ENCODE data around the gene ARHGAP29. TPM values are rescaled to one million over a fixed set of nuclear protein-coding genes. Genes with fewer than 3 reads are reported as not detected.
A peak's percentile ranks its signal among the peaks of the same experiment; 100 is the strongest.

ARHGAP29 gene
- total RNA-seq, 4 donors from 2014 or later = 18.4 to 40.2 (median 23.7) TPM

DNA sequence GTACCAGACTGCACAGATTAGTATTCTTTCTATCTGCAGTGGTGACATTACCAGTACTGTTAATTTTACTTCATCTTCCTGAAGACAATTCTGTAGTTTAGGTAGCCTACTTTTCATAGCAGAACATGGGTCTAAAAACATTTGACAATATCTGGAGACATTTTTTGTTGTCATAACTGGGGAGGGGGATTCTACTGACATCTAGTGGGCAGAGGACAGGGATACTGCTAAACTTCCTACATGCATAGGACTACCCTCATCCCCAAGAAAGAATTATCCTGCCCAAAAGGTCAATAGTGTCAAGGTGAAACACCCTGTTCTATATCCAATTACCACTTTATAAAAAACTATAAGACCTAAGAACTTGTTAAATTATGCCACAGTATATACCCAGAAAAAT lies 3.4 kb upstream of the ARHGAP29 start:
- no peak overlapping the region for H3K4me3 ChIP-seq
- H3K9me3 ChIP-seq = peaks cover 0 to 16% (median 0%) of the 10 kb centered on the region in 4 donors
- H3K36me3 ChIP-seq = no peaks in the 10 kb centered on the region
- peaks cover 4 to 26% (median 23%) of the 10 kb centered on the region in 4 donors for H3K4me1 ChIP-seq
- intact Hi-C loops (cut with DNase I) = no loop called here
- no peak overlapping the region for H3K27ac ChIP-seq (replicated peaks in 1 of 4)
- peaks cover 0 to 22% (median 0%) of the 10 kb centered on the region in 4 donors for H3K27me3 ChIP-seq
- TF ChIP-seq POLR2AphosphoS5 (IDR thresholded peaks at IDR 0.05) = no peak
- TF ChIP-seq POLR2A (IDR thresholded peaks at IDR 0.05; ENCODE audit: low read depth) = no peak
- DNase-seq (ENCODE audit: extremely low spot score) = no peak

- Histone ChIP-seq H3K27me3 (peaks cover 0 to 22% (median 0%) of the 10 kb centered on the region in 4 donors), H3K36me3 (no peaks in the 10 kb centered on the region), H3K4me3 (no peak overlapping the region), H3K4me1 (peaks cover 10 to 35% (median 28%) of the 10 kb centered on the region in 4 donors), H3K9me3 (peaks cover 0 to 16% (median 0%) of the 10 kb centered on the region in 4 donors), H3K27ac (replicated peaks in 1 of 4) (no peak overlapping the region)
- TF ChIP-seq POLR2AphosphoS5 (IDR thresholded peaks at IDR 0.05) (no peak), POLR2A (IDR thresholded peaks at IDR 0.05; ENCODE audit: low read depth) (no peak), CTCF (IDR thresholded peaks at IDR 0.05) (no peak), EP300 (IDR thresholded peaks at IDR 0.05) (no peak)
- intact Hi-C loops (cut with DNase I) = loop anchor here (5.0 kb wide), 2 partner anchors 177 to 192 kb away; no protein-coding TSS in a partner anchor
- no peak for DNase-seq (ENCODE audit: extremely low spot score)
Observed at GRCh38 chr1:94239796-94240195, 2.4 kb upstream of the ARHGAP29 start.

DNA sequence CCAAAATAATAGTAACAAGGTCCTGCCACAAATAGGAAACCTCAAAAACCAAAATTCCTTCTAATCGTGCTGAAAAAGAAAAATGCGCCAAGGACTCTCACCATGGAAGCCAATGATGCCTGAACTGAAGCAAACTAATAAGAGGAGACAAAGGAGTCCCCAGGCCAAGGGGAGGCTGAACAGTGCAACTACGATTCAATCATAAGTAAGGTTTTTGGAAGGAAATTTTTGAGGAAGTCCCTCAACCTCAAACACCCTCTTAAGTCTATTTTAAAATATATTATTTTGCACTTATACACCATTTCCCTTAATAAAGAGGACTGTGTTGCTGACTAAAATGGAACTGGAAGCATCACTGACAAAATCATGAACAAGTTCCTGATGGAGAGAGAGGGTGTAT lies 1.7 kb upstream of the ARHGAP29 start:
- H3K4me3 ChIP-seq = no peak overlapping the region
- 67% methylated on average over 3 of the region's 3 CpGs for WGBS
- peaks cover 0 to 14% (median 0%) of the 10 kb centered on the region in 4 donors for H3K9me3 ChIP-seq
- no peak for DNase-seq (ENCODE audit: extremely low spot score)
- no peaks in the 10 kb centered on the region for H3K36me3 ChIP-seq
- H3K27me3 ChIP-seq = peaks cover 0 to 22% (median 0%) of the 10 kb centered on the region in 4 donors
- H3K27ac ChIP-seq (replicated peaks in 1 of 4) = no peak overlapping the region
- intact Hi-C loops (cut with DNase I) = loop anchor here (5.0 kb wide), 2 partner anchors 177 to 192 kb away; no protein-coding TSS in a partner anchor
- TF ChIP-seq POLR2AphosphoS5 (IDR thresholded peaks at IDR 0.05) = no peak
- no peak for TF ChIP-seq CTCF (IDR thresholded peaks at IDR 0.05)
- no peak for TF ChIP-seq POLR2A (IDR thresholded peaks at IDR 0.05; ENCODE audit: low read depth)
- TF ChIP-seq EP300 (IDR thresholded peaks at IDR 0.05) = no peak
- peaks cover 10 to 35% (median 28%) of the 10 kb centered on the region in 4 donors for H3K4me1 ChIP-seq

DNA sequence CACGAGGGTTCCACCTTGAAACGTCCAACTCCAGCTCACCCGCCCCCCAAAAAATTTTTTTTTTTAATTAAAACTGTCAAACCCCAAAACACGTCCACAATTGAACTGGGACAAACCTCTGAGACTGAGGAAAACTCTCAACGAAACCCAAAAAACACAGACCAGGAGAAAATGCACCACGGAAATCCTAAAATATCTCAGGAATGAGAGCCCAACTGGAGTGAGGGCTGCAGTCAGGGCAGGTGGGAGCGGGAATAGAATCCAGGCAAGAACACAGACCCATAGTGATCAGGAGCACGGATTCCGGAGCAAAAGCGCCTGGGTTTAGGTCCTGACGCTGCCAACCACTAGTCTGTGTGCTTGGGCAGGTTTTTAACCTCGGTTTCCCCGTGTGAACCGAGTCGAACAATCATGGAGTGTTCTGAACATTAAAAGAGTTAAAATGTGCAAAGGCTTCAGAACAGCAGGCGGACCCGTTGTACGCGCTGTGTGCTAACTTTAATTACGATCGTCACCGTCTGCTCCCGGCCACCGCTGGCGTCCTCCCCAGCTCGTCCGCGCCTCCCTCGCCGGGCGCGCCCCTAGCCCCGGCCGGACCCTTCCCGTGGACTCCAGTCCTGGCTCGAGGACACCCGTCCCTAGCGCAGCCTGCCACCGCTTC lies 624 bp downstream of the ARHGAP29 start:
- WGBS = 1% methylated on average over 32 of the region's 39 CpGs

More for the DNA sequence above, 624 bp downstream of the ARHGAP29 start:
- intact Hi-C loops (cut with DNase I) = loop anchor here (2.0 to 5.0 kb wide), 3 partner anchors 98 to 189 kb away; no protein-coding TSS in a partner anchor
- H3K9me3 ChIP-seq = no peaks in the 10 kb centered on the region
- TF ChIP-seq POLR2AphosphoS5 (IDR thresholded peaks at IDR 0.05) = no peak
- TF ChIP-seq POLR2A (IDR thresholded peaks at IDR 0.05; ENCODE audit: low read depth) = no peak
- TF ChIP-seq CTCF (IDR thresholded peaks at IDR 0.05) = peak in 1 of 3 experiments; percentile 7
- H3K27ac ChIP-seq (replicated peaks in 1 of 4) = peak overlapping the region; percentile 87 to 92 (median 91)
- peaks cover 11 to 35% (median 29%) of the 10 kb centered on the region in 4 donors for H3K4me1 ChIP-seq
- H3K36me3 ChIP-seq = no peaks in the 10 kb centered on the region
- peak overlapping the region; percentile 80 to 96 (median 90) for H3K4me3 ChIP-seq
- H3K27me3 ChIP-seq = peaks cover 0 to 22% (median 0%) of the 10 kb centered on the region in 4 donors
- DNase-seq (ENCODE audit: extremely low spot score) = no peak
